Transverse colon (tissue), 4 donors: Measurements from ENCODE around the gene TGFB1. TPM values are rescaled to one million over a fixed set of nuclear protein-coding genes. Genes with fewer than 3 reads are reported as not detected.

ENCODE experiments used
- DNase-seq: peaks from one replicate; pipeline ENCODE4 v3.0.0-alpha.2; 2019
- H3K27ac ChIP-seq, 4 donors: fragments of 200-600 bp; sonication (generic); 2 replicates each; pipeline ENCODE4 v1.5.1; 2016 to 2018; ENCODE audit warnings: inconsistent platforms in 4 of 4
- H3K27me3 ChIP-seq: fragments of 200-600 bp; sonication (generic); 2 replicates; pipeline ENCODE4 v1.5.1; 2017; ENCODE audit warnings: inconsistent platforms
- H3K36me3 ChIP-seq, 4 donors: fragments of 200-600 bp; sonication (generic); 2 replicates each; pipeline ENCODE4 v1.5.1; 2017 to 2019; ENCODE audit warnings: inconsistent platforms in 4 of 4
- H3K4me1 ChIP-seq, 4 donors: fragments of 200-600 bp; sonication (generic); 2 replicates each; pipeline ENCODE4 v1.5.1; 2017 to 2020; ENCODE audit warnings: inconsistent platforms in 4 of 4
- H3K4me3 ChIP-seq, 4 donors: fragments of 200-600 bp; sonication (generic); 1 replicate in 1 of 4; 2 replicates in 3 of 4; pipeline versions ENCODE4 v1.5.1 to v1.6.1; 2017 to 2019; ENCODE audit warnings: inconsistent platforms in 4 of 4
- H3K9me3 ChIP-seq, 2 donors: fragments of 200-600 bp; sonication (generic); 2 replicates each; pipeline ENCODE4 v1.5.1; 2017 to 2019; ENCODE audit warnings: inconsistent platforms in 2 of 2
- CTCF ChIP-seq, 5 experiments: fragments of 200-600 bp in 3 of 5; fragments of 450-650 bp in 2 of 5; sonication (generic) in 3 of 5; IDR thresholded peaks; 1 replicate in 2 of 5; 2 replicates in 3 of 5; pipeline ENCODE4 v1.5.1; 2016 to 2017; ENCODE audit warnings: antibody characterized with exemption in 5 of 5, inconsistent platforms in 3 of 5, mild to moderate bottlenecking in 2 of 5, moderate library complexity in 1 of 5
- EP300 ChIP-seq: sonication (generic); formaldehyde crosslinking; IDR thresholded peaks from one replicate; pipeline ENCODE4 v1.6.1; 2017; ENCODE audit warnings: antibody characterized with exemption, low read depth
- POLR2A ChIP-seq: fragments of 450-650 bp; IDR thresholded peaks from one replicate; pipeline ENCODE4 v1.6.1; 2016; ENCODE audit warnings: antibody characterized with exemption, mild to moderate bottlenecking, moderate library complexity
- POLR2AphosphoS5 ChIP-seq, 3 donors: sonication (generic); formaldehyde crosslinking; IDR thresholded peaks; one replicate each; pipeline ENCODE4 v1.6.1; 2016; ENCODE audit warnings: antibody characterized with exemption in 3 of 3
- WGBS, 2 donors: methylation state at CpG; one replicate each; pipeline ENCODE4 v1.1.5; 2018; ENCODE audit warnings: low coverage in 1 of 2; 5-methylcytosine and 5-hydroxymethylcytosine counted together
- in situ Hi-C, 4 donors: fragments of 200-750 bp; cut with MboI; loops; one replicate each; pipeline versions ENCODE4 v1.15.0 to v1.15.1; 2017; ENCODE audit warnings: low sequenced_read_pairs in 3 of 4, low pct_ligation_motif_present in 1 of 4, low pct_unique_long_range_greater_than_20kb in 1 of 4
- intact Hi-C: fragments of 100-400 bp; cut with DNase I; formaldehyde crosslinking; loops from one replicate; pipeline ENCODE4 v1.15.1; 2023; ENCODE audit warnings: low total_unique reads
- total RNA-seq, 4 donors: library from RNA; depleted of rRNA; stranded (reverse); fragments of >200 nt; gene quantifications; one replicate each; pipeline ENCODE4 v1.1.0, GENCODE V29; 2016

The TGFB1 gene
- total RNA-seq, 4 donors from 2014 or later = 4.4 to 30.3 (median 9.7) TPM

DNA sequence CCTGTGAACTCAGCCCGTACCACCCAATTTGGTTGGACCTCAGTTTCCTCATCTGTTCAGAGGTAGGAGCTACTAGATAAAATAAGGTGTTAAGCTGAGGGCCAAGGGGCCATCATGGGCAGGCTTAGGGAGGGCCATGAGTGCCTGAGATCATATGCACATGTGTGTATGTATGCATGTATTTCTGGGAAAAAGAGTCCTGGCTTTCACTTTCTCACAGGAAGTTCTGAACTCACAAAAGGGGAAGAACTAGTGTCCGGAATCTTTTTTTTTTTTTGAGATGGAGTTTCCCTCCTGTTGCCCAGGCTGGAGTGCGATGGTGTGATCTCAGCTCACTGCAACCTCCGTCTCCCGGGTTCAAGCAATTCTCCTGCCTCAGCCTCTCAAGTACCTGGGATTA is 18.9 kb downstream of the TGFB1 start:
- WGBS, 2 donors = 70 to 81% methylated on average over 3 to 5 of the region's 5 CpGs
- Histone ChIP-seq H3K36me3 (no peaks in the 10 kb centered on the region), H3K27ac (peak overlapping the region in 1 of 4 donors; percentile 55), H3K9me3 (no peaks in the 10 kb centered on the region), H3K27me3 (no peaks in the 10 kb centered on the region), H3K4me1 (peaks cover 0 to 6% (median 1%) of the 10 kb centered on the region in 4 donors), H3K4me3 (no peak overlapping the region)
- in situ Hi-C loops = loop anchor here in 1 of 4 donors (25.0 kb wide), 1 partner anchor 228 kb away; no protein-coding TSS in a partner anchor
- no peak for TF ChIP-seq CTCF (IDR thresholded peaks at IDR 0.05)
- no peak for TF ChIP-seq POLR2A
- TF ChIP-seq EP300 = no peak
- no peak for TF ChIP-seq POLR2AphosphoS5 (IDR thresholded peaks at IDR 0.05)
- intact Hi-C loops = no loop called here
- DNase-seq = no peak

- no peak overlapping the region for H3K27ac ChIP-seq
- in situ Hi-C loops (loop anchor here in 1 of 4 donors (25.0 kb wide), 1 partner anchor 230 kb away; no protein-coding TSS in a partner anchor), intact Hi-C loops (no loop called here)
- H3K36me3 ChIP-seq = no peaks in the 10 kb centered on the region
- no peak for DNase-seq
- H3K4me1 ChIP-seq = peaks cover 0 to 25% (median 11%) of the 10 kb centered on the region in 4 donors
- H3K27me3 ChIP-seq = no peaks in the 10 kb centered on the region
- TF ChIP-seq POLR2A (no peak), CTCF (IDR thresholded peaks at IDR 0.05) (no peak)
- WGBS, 2 donors = 82% methylated on average over 5 of the region's 5 CpGs; no CpG with 5 or more reads in 1 of the 2 donors
- no peak overlapping the region for H3K4me3 ChIP-seq
- H3K9me3 ChIP-seq = no peaks in the 10 kb centered on the region
These were observed 21.3 kb downstream of the TGFB1 start for GRCh38 chr19:41332468-41332867.

DNA sequence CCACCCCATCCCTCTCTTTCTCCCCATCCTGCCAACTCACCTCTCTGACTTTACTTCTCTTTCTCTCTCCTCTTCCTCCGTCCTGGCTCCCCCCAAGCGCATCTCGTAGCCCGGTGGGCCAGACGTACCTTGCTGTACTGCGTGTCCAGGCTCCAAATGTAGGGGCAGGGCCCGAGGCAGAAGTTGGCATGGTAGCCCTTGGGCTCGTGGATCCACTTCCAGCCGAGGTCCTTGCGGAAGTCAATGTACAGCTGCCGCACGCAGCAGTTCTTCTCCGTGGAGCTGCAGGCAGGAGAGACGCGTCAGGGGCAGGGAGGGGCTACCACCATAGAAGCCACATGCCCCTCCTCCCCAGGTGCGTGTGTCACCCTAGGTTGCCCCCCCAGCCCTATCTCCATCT is 21.7 kb downstream of the TGFB1 start:
- intact Hi-C loops = no loop called here
- Histone ChIP-seq H3K27me3 (no peaks in the 10 kb centered on the region), H3K27ac (no peak overlapping the region), H3K9me3 (no peaks in the 10 kb centered on the region), H3K4me3 (no peak overlapping the region), H3K36me3 (no peaks in the 10 kb centered on the region), H3K4me1 (peaks cover 0 to 29% (median 15%) of the 10 kb centered on the region in 4 donors)
- no peak for DNase-seq
- TF ChIP-seq POLR2AphosphoS5 (IDR thresholded peaks at IDR 0.05) (no peak), EP300 (no peak), POLR2A (no peak), CTCF (IDR thresholded peaks at IDR 0.05) (no peak)
- 91 to 93% methylated on average over 8 to 16 of the region's 16 CpGs for WGBS, 2 donors
- in situ Hi-C loops = loop anchor here in 1 of 4 donors (25.0 kb wide), 1 partner anchor 230 kb away; no protein-coding TSS in a partner anchor

GRCh38 chr19:41330946-41331678 is 22.6 kb downstream of the TGFB1 start:
- whole genome bisulfite sequencing, 2 donors = 70 to 73% methylated on average over 7 to 35 of the region's 47 CpGs

More at GRCh38 chr19:41330946-41331678, 22.6 kb downstream of the TGFB1 start:
- no peak overlapping the region for H3K27ac ChIP-seq
- intact Hi-C loops (no loop called here), in situ Hi-C loops (loop anchor here in 1 of 4 donors (25.0 kb wide), 1 partner anchor 231 kb away; no protein-coding TSS in a partner anchor)
- TF ChIP-seq POLR2A (no peak), CTCF (IDR thresholded peaks at IDR 0.05) (no peak), EP300 (no peak), POLR2AphosphoS5 (IDR thresholded peaks at IDR 0.05) (no peak)
- no peak overlapping the region for H3K4me3 ChIP-seq
- peaks cover 5 to 38% (median 22%) of the 10 kb centered on the region in 4 donors for H3K4me1 ChIP-seq
- H3K9me3 ChIP-seq = no peaks in the 10 kb centered on the region
- no peak for DNase-seq
- H3K27me3 ChIP-seq = peaks cover 8% of the 10 kb centered on the region
- no peaks in the 10 kb centered on the region for H3K36me3 ChIP-seq
